Progenitor cell of endocrine pancreas (in vitro differentiated cells): ENCODE data around the gene DIP2A. TPM values are rescaled to one million over a fixed set of nuclear protein-coding genes. Genes with fewer than 3 reads are reported as not detected.

Experiments
- DNase-seq: peaks from one replicate; pipeline ENCODE4 v3.0.0; 2021; ENCODE audit warnings: low spot score; ENCODE audit not compliant: unreplicated experiment
- H3K27ac Mint-ChIP-seq: 2 replicates; pipeline ENCODE4 v1.8.0; 2021; ENCODE audit warnings: mild to moderate bottlenecking, moderate library complexity, mixed read lengths
- H3K27me3 Mint-ChIP-seq: 2 replicates; pipeline ENCODE4 v1.8.0; 2021; ENCODE audit warnings: mixed read lengths
- H3K36me3 Mint-ChIP-seq: 2 replicates; pipeline ENCODE4 v1.8.0; 2022; ENCODE audit warnings: mixed read lengths; ENCODE audit not compliant: insufficient read depth
- H3K4me1 Mint-ChIP-seq: 2 replicates; pipeline ENCODE4 v1.8.0; 2021; ENCODE audit warnings: low read depth, mixed read lengths
- H3K4me3 Mint-ChIP-seq: 2 replicates; pipeline ENCODE4 v1.8.0; 2021; ENCODE audit warnings: low read depth, mild to moderate bottlenecking, moderate library complexity, mixed read lengths
- H3K9me3 Mint-ChIP-seq: 2 replicates; pipeline ENCODE4 v1.8.0; 2021; ENCODE audit warnings: low read depth, mixed read lengths
- CTCF ChIP-seq: fragments of 200-600 bp; sonication (generic); IDR thresholded peaks from one replicate; pipeline ENCODE4 v1.5.0; 2021; ENCODE audit warnings: antibody characterized with exemption, mild to moderate bottlenecking; ENCODE audit not compliant: unreplicated experiment
- total RNA-seq: library from RNA; stranded (reverse); gene quantifications from 2 replicates; pipeline ENCODE4 v1.2.1, GENCODE V29; 2021

DIP2A gene
- total RNA-seq, 1 donor from 2014 or later: 70.2 TPM

- Mint-ChIP-seq H3K4me3 (no peak overlapping the region), H3K27ac (no peak overlapping the region), H3K36me3 (peaks cover 12% of the 10 kb centered on the region), H3K9me3 (no peaks in the 10 kb centered on the region), H3K27me3 (no peaks in the 10 kb centered on the region), H3K4me1 (no peaks in the 10 kb centered on the region)
- TF ChIP-seq CTCF: no peak
- DNase-seq: no peak
Measured at GRCh38 chr21:46540087-46540710, 81.5 kb downstream of the DIP2A start.

- Mint-ChIP-seq H3K4me1 (no peaks in the 10 kb centered on the region), H3K9me3 (no peaks in the 10 kb centered on the region), H3K36me3 (peaks cover 8% of the 10 kb centered on the region)
Measured at GRCh38 chr21:46542588-46543124, 84.0 kb downstream of the DIP2A start.

DNA sequence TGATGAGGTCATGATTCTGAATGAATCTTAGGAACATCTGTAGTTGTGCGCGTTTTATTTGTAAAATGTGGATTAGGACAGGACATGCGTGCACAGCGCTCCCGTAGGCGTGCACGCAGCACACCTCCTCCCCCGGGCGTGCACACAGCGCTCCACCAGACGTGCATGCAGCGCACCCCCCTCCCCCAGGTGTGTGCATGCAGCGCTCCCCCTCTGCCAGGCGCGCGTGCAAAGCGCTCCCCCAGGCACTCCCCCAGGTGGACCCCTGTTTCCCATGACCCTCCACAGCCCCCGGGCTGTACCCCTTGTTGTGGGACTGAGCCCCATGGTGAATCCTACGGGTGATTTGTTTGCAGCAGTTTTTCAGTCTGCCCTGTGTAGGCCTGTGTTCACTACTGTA is 84.6 kb downstream of the DIP2A start:
- no peak overlapping the region for H3K27ac Mint-ChIP-seq
- no peaks in the 10 kb centered on the region for H3K4me1 Mint-ChIP-seq
- H3K9me3 Mint-ChIP-seq: no peaks in the 10 kb centered on the region
- no peak for DNase-seq
- H3K27me3 Mint-ChIP-seq: no peaks in the 10 kb centered on the region
- TF ChIP-seq CTCF: no peak
- H3K4me3 Mint-ChIP-seq: no peak overlapping the region
- peaks cover 12% of the 10 kb centered on the region for H3K36me3 Mint-ChIP-seq

More at GRCh38 chr21:46542588-46543124, 84.0 kb downstream of the DIP2A start:
- no peak overlapping the region for H3K4me3 Mint-ChIP-seq
- no peaks in the 10 kb centered on the region for H3K27me3 Mint-ChIP-seq
- TF ChIP-seq CTCF: no peak
- no peak for DNase-seq
- H3K27ac Mint-ChIP-seq: no peak overlapping the region

- DNase-seq: no peak
- Mint-ChIP-seq H3K4me1 (no peaks in the 10 kb centered on the region), H3K36me3 (peaks cover 16% of the 10 kb centered on the region), H3K27ac (no peak overlapping the region), H3K9me3 (no peaks in the 10 kb centered on the region), H3K4me3 (no peak overlapping the region), H3K27me3 (no peaks in the 10 kb centered on the region)
- TF ChIP-seq CTCF: no peak
Measured at GRCh38 chr21:46544003-46544402, 85.3 kb downstream of the DIP2A start.

GRCh38 chr21:46544824-46545223 is 86.1 kb downstream of the DIP2A start:
- DNase-seq: no peak
- TF ChIP-seq CTCF: no peak
- Mint-ChIP-seq H3K27ac (no peak overlapping the region), H3K36me3 (peaks cover 17% of the 10 kb centered on the region), H3K27me3 (no peaks in the 10 kb centered on the region), H3K4me3 (no peak overlapping the region), H3K4me1 (no peaks in the 10 kb centered on the region), H3K9me3 (no peaks in the 10 kb centered on the region)
